HG03565 (cell line): ENCODE results near the gene CLCN5.

Experiments used
- ATAC-seq: cut with Tn5 transposase; IDR thresholded peaks from one replicate; pipeline ENCODE4 v1.9.1; 2021; ENCODE audit warnings: mild to moderate bottlenecking, moderate library complexity; ENCODE audit not compliant: unreplicated experiment

Gene CLCN5

DNA sequence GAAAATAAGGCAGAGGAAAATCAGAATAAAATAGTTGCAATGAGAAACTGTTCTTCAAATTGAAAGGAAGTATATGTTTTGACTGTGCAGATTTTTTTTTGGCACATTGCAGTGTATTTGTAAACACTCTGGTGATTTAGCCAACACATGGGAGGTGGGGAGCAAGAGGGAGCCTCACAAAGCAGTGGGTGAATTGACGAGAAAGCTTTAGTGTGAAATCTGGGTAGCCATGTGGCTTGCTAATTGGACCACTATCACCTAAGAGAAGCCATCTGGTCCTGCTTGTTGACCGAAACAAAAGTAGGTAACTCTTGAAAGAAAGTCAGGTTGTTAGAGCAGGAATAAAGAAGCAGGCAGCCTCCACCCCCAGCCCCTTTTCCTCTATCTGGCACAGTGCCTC lies 10.4 kb downstream of the CLCN5 start:
- ATAC-seq = no peak

DNA sequence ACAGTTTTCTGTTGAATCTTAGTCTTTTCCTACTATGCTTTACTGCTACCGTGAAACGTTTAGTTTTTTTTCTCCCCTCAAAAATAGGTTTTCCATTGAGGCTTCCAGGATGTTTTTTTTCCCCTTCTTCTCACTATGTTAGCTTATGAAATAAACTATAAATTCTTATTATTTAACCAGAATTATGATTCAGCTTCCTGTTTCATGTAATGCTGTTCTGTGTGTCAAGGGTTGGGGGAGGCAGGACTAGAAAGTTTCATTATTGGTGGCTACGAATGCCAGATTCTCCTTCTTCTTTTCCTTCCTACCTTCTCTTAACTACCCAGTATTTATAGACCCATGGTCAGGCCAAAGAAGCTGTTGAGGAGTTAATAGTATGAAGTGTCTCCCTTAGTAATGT lies 11.8 kb downstream of the CLCN5 start:
- no peak for ATAC-seq

DNA sequence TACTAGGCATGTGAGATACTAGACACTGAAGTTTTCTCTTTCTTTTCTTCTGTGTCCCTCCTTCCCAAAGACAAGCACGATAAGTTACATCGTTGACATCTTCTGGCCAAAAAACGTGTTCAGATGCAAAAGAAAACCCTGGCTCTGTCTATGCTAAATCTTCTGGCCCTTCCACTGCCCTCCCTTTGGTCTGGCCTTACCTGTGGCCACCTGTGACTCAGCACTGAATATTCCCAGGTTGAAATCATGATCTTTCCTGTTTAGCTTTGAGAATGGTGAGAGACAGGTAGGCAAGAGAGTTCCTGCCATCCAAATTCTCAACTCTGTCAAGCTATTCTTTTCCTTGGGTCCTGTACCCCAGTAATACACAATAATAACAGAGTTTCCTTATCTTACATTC lies 12.3 kb downstream of the CLCN5 start:
- no peak for ATAC-seq

DNA sequence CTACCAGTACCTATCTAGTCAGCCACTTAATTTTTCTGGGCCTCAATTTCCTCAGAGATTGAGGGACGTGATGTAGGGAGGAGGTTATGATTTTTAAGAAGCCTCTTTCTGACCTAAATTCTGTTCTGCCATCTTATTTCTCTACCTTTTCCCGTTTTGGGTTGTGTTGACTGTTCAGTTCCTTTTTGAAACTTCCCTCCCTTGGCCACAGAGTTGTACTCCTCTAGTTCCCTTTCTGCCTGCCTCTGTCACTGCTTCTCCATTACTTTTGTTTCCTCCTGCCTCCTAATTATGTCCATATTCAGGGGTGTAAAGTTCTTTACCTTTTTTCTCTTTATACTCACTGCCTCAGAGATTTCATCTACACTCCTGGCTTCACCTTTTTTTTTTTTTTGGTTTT lies 25.4 kb downstream of the CLCN5 start:
- ATAC-seq = no peak

DNA sequence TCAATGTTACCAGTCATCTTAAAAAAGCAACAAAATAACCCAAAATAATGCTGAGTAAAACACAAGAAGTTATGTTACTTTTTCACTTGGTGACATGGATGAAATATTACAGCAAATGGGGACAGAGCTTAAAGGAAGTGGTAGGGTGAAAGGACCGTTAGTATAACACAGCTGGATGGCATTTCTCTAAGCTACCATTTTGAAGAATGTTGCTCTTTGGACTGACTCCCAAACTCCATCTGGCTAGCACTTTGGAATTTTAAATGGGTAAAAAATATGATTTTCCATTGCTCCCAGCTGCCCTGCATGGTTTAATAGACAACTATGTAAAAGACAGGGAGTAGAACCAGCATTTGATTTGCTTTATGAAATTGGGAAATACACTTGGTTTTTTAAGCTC lies 27.6 kb downstream of the CLCN5 start:
- ATAC-seq = no peak

DNA sequence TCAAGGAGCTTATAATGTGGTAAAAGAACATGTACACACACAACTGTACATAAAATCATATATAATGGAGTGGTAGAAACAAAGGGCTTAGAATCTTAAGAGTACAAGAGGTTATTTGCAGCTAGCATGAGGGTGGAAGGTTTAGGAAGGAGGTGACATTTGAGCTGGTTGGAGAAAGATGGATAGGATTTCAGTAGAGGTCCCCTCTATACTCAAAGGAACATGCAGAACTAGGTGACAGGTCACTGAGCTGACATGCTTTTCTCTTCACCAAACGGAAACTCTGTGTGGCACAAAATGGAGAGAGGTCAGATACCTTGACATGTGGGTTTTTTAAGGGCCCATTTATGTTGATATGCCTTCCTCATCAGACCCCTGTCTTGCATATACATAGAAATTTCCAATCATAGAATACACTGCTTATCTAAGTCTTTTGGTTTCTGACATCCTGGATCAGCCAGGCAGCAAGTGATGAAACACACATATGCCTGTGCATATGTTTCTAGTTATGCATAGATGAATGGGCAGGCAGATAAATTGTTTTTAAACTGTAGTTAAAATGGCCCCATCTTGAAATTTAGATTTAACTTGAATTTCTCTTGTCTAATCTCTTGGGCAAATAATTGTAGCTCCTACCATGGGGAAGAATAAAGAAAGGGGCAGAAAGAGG lies 29.3 kb downstream of the CLCN5 start:
- no peak for ATAC-seq

DNA sequence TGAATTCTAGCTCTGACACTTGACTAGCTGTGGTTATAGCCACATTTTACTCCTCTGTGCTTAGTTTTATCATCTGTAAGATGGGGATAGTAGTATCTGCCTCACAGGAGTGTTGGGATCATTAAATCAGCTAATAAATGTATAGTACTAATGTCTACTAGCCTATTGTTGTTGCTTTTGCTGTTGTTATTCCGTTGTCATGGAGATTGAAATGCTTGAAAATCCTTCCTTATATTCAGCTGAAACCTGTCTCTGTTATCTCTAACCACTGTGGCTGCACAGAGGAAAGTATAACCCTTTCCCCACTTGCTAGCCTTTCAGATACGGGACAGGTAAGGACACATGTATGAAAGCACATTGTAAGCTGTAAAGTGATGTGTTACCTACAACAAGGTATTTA lies 33.9 kb downstream of the CLCN5 start:
- no peak for ATAC-seq

DNA sequence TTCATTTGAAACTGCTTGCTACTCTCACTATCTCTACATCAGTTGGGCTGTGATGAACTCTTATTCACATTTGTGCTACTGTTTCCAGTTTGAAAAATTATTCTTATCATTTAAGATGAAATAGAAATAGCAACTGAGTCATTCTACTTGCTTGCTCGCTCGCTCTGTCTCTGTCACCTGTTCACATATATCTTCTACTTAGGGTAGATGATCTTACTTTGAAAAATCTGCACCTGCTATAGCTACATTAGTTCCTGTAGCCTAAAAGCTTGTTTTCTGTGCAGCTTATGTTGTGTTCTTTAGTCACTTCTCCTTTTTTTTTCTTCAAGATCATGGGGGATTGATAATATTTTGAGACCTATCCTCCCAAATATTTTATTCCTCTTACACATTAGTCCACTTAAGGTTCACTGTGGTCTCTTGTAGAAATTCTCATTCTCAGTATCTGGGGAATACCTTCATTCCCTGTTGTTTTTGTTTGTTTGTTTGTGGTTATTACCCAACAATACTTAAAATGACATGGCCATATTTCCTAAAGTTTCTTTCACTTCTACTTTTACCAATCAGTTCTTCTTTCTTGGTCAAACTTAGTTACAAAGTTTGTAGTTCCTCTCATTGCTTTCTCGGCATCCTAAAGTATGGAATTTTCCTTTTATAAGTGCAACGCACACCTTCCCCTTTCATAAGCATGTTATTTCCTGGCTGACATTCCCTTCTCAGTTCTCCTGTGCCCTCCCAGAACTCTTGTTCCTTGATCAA lies 36.5 kb downstream of the CLCN5 start:
- no peak for ATAC-seq

DNA sequence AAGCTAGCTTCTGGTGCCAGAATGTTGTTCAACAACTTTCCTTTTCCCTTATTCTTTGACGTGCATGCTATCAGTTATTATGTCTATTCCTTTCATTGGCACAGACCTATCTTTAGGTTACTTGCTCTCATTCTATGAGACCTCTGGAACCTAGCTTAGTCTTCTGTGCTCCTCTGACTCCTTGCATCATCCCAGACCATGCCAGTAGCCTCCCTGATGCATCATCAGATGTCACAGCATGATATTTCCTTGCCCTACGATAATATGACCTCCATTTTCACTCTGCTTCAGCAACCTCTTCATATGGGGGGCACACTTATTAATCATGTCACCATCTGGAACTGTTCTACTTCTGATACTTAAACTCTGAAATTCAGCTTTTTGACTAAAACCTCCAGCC lies 37.2 kb downstream of the CLCN5 start:
- no peak for ATAC-seq

DNA sequence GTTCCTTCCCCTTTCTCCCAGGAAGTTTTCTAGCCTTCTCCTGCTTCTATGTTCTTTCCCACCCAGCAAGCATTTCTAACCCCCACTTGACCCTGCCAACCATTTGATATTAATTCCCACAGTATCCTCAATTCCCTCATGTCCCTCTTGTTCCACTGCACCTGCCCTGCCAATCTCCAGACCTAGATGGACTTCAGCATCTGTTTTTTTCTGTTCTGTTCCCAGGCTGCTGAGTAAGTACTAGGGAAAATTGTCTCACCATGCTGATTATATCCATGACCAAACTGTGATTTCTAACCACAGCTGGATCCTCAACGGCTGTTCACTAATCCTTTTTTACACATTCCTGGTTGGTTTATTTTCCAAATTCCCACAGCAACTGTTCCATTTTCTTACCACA lies 37.7 kb downstream of the CLCN5 start:
- ATAC-seq = no peak

DNA sequence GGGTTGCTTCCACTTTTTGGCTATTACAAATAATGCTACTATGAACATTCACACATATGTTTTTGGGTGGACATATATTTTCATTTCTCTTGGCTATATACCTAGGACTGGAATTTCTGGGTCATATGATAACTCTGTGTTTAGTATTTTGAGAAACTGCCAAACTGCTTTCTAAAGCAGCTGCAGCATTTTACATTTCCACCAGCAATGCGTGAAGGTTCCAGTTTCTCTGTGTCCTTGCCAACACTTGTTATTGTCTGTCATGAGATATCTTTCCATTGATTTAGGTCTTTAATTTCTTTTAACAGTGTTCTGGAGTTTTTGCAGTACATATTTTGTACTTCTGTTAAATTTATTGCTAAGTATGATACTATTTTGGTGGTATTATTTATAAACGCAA lies 48.3 kb downstream of the CLCN5 start:
- ATAC-seq = no peak

DNA sequence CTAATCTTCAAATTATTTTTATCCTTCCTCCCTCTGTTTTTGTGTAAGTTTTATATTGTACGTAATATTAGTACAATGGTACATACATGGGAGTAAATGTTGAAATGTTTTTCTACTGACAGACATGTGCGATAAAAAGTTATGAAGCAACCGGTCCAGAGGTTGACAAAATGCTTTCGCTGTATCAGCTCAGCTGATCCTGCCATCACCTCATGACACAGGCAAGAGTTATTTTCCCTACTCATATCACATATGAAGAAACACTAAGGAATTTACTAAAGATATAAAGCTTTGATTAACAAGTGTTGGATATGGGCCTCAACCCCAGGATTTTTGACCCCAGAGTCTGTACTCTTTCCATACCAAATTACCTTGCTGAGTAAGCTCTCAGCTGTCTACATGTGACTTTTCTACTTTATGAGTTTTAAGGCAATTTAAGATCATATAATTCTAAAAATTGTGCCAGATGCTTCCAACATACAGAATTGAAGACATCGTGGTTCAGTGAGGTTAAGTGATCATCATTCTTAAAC lies 50.0 kb downstream of the CLCN5 start:
- no peak for ATAC-seq

DNA sequence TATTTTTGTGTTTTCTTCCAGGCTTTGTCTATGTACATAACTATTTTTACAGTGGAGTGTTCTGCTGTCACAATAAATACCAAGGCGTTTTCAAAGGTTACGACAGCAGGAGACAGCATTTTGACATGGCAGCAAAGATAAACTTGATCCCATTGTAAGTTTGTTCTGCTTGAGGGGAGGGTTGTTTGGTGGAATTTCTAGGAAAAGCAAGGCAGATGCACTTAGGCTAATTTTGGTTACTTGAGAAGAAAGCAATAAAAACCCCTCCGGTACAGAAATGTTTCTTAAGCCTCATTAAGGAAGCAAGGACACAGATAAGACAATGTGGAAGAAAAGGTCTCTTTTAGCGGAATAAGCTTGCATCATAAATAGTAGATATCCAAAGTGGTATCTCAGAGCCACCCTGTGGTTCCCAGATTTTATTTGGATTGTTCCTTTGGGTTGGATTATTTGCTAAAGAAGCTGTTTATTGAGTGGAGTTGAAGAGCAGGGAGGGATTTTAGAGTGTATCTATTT lies 54.3 kb downstream of the CLCN5 start:
- ATAC-seq = no peak

DNA sequence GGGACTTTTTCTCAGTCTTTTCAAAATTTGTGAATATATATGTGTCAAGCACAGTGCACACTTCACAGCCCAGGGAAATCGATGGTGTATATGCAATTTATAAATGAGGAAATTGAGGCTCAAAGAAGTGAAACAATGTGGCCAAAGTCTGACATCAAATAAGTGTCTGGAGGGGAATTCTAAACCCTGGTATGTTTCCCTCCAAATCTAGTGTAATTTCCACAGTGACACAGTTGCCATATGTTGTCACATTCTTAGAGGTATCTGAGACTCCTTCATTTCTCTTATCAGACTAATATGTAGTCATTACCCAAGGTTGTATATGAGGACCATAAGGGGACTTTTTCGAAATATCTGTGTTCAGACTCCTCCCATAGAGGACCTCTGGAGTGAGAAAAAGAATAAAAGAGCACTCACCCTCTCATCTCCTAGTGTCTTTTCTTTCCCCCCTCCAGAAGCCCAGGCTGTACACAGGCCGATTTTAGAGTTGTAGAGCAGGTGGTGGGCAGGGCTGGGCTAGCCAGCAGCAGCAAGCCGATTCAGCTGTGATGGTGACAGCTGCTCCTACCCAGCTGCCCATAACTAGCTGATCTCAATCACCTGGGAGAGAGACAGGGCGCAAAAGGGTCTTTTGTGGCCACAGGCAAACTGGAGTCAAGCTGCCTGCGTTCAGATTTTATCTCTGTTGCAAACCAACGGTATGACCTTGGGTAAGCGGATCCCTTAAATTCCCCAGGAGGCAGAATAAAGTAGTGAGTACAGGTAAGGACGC lies 55.1 kb downstream of the CLCN5 start:
- ATAC-seq = no peak

DNA sequence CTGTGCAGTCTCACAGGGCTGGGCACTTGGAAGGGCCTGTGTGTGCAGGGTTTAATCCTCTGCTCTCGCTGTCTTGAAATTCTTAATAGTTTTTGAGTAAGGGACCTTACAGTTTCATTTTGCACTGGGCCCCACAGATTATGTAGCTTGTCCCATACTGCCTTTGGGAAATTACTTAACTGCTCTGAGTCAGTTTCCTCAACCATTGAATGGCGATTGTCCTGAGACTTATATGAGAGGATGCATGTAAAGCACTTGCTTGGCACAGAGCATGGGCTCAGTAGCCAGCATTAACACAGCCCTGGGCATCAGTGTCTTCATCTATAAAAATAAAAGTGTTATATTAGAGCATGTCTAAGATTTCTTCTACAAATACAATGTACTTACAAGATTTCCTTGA lies 55.8 kb downstream of the CLCN5 start:
- no peak for ATAC-seq

DNA sequence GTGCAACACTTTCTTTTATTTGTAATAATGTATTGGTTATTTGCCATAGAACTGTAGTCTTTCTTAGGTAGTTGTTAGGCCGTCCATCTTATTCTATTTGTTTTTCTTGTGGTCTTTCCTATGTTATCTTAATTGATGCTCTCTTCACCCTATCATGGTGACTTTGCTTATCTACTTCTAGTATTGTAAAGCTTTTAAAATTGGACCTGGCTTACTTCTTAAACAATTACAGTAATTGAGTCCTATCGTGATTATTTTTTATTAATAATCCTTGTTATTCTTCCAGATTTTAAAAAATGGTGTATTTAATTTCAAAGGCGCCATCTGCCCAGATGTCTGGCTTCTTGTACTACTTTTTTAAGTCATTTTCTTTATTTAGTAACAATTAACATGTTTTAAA lies 63.7 kb downstream of the CLCN5 start:
- no peak for ATAC-seq

DNA sequence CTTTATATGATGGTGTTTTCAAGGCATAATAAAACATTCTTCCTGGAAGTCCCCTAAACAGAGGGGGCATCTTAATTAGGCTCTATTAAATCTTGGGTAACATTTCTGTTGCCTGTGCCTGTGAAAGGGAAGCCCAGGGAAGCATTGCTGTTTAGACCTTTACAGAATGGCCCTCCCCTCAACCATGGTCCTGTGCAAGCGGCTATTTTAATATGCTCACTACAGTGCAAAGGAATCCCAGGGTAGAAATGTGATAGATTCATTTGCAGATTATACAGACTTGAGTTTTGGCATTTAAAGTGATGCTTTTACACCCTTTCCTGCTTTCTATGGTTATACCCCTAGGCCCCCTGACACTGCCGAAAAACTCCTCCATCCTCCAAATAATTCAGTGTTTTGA lies 65.3 kb downstream of the CLCN5 start:
- ATAC-seq = no peak

DNA sequence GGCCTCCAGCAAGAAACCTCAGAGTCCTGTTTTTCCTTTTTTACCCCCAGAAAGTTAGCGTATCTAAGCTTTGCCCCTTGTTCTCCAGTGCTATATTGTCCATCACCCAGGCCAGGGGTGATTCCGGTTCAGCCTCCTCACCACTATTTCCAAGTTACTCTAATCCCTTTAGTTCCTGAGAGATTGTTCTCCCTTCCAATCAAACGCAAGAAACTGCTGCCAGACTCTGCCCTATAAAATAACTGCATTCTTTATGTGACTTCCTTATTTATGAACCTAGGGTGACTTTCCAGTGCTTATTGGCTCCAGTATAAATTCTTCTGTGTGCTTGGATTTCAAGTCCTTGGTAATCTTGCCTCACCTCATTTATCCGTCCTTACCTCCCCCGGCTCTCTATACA lies 65.7 kb downstream of the CLCN5 start:
- ATAC-seq = no peak

DNA sequence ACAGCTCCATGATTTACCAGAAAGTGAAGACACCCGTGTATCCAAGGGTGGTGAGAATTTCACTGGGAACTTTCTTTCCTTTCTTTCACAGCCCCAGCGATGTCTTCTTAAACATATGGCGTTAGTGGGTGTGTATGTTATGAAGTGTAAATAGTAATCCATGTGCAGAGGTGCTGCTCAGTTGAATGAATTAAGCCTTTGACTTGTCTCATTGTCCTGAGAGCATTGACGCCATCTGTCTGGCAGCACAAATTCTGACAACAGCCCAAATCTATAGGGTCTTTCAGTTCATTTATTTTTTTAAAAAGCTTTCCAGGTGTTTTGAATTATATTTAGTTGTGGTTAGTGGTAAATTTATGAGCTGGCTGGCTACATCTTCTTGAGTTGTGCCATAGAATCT lies 69.4 kb downstream of the CLCN5 start:
- no peak for ATAC-seq

DNA sequence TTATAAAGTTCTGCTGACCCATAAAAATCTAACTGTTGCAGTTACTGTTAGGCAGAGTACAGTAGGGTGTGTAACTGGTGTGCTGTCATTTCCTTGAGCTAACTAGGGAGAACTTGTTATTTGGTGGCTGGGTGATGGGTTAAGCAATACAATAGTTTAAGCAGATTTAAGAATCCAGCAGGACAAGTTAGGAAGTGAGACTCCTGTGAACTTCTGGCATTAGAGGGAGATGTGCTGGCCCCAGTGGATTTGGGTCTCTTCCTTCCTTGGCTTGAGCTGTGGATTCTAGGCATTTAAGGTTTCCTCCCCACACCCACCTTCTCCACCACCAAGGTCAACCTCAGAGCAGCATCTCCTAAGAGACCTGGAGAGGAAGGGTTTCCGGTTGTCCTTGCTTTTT lies 70.5 kb downstream of the CLCN5 start:
- no peak for ATAC-seq

DNA sequence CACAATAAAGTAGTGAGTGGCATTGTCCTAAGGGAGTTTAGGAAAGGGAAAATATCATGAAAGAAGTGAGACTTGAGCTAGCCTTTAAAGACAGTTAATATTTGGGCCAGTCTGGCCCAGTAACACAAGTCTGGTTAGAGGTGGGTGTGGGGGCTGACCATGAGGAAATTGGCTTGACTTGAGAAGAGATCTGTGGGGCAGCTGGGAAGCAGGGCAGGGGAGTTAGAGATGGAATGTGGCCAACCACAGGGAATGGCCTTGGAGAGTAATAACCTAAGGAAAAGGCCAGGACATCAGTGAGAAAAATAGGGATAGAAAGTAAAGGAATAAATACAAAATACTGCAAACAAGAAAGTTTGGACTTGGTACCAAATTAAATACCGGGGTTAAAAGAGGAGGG lies 71.3 kb downstream of the CLCN5 start:
- ATAC-seq = no peak
